Tibial artery (tissue), 4 donors: Measurements from ENCODE around the gene FBXO28.

Experiments
- DNase-seq, 2 donors: peaks; one replicate each; pipeline ENCODE4 v3.0.0-alpha.2; 2019
- H3K27ac ChIP-seq, 2 donors: fragments of 200-600 bp; sonication (generic) in 1 of 2; 1 replicate in 1 of 2; 2 replicates in 1 of 2; pipeline ENCODE4 v1.5.1; 2018 to 2019; ENCODE audit warnings: mild to moderate bottlenecking in 1 of 2
- H3K27me3 ChIP-seq, 2 donors: fragments of 200-600 bp; sonication (generic) in 1 of 2; one replicate each; pipeline versions ENCODE4 v1.5.1 to v1.6.0; 2016 to 2019
- H3K36me3 ChIP-seq, 3 donors: fragments of 200-600 bp; sonication (generic) in 2 of 3; one replicate each; pipeline ENCODE4 v1.5.1; 2016 to 2019; ENCODE audit warnings: mild to moderate bottlenecking in 2 of 3
- H3K4me1 ChIP-seq, 4 donors: fragments of 200-600 bp; sonication (generic) in 2 of 4; 1 replicate in 3 of 4; 2 replicates in 1 of 4; pipeline ENCODE4 v1.5.1; 2016 to 2019
- H3K4me3 ChIP-seq, 2 donors: fragments of 200-600 bp; sonication (generic) in 1 of 2; 1 replicate in 1 of 2; 2 replicates in 1 of 2; pipeline ENCODE4 v1.5.1; 2018 to 2019; ENCODE audit warnings: mild to moderate bottlenecking in 2 of 2
- H3K9me3 ChIP-seq, 3 donors: fragments of 200-600 bp; sonication (generic) in 1 of 3; one replicate each; pipeline ENCODE4 v1.5.1; 2016 to 2019
- CTCF ChIP-seq, 2 experiments: fragments of 200-600 bp in 1 of 2; fragments of 450-650 bp in 1 of 2; IDR thresholded peaks; one replicate each; pipeline ENCODE4 v1.5.1; 2017 to 2019; ENCODE audit warnings: antibody characterized with exemption in 2 of 2, mild to moderate bottlenecking in 1 of 2, moderate library complexity in 1 of 2
- intact Hi-C: fragments of 100-400 bp; cut with DNase I; formaldehyde crosslinking; loops from one replicate; pipeline ENCODE4 v1.15.0; 2023; ENCODE audit warnings: low total_unique reads

The FBXO28 gene

GRCh38 chr1:224089583-224089982 lies 24.3 kb upstream of the FBXO28 start:
- intact Hi-C loops: no loop called here
- TF ChIP-seq CTCF (IDR thresholded peaks at IDR 0.05): no peak

GRCh38 chr1:224090116-224090515 lies 23.8 kb upstream of the FBXO28 start:
- Histone ChIP-seq H3K36me3 (no peaks in the 10 kb centered on the region), H3K27ac (no peak overlapping the region), H3K27me3 (no peaks in the 10 kb centered on the region), H3K9me3 (no peaks in the 10 kb centered on the region), H3K4me1 (no peaks in the 10 kb centered on the region), H3K4me3 (no peak overlapping the region)
- intact Hi-C loops: no loop called here
- no peak for TF ChIP-seq CTCF (IDR thresholded peaks at IDR 0.05)
- DNase-seq: no peak

More at GRCh38 chr1:224089583-224089982, 24.3 kb upstream of the FBXO28 start:
- H3K27me3 ChIP-seq: no peaks in the 10 kb centered on the region
- no peak for DNase-seq
- H3K36me3 ChIP-seq: no peaks in the 10 kb centered on the region
- no peak overlapping the region for H3K4me3 ChIP-seq
- no peak overlapping the region for H3K27ac ChIP-seq
- H3K9me3 ChIP-seq: no peaks in the 10 kb centered on the region
- no peaks in the 10 kb centered on the region for H3K4me1 ChIP-seq

GRCh38 chr1:224092111-224092510 lies 21.8 kb upstream of the FBXO28 start:
- intact Hi-C loops: no loop called here
- Histone ChIP-seq H3K4me3 (no peak overlapping the region), H3K27me3 (no peaks in the 10 kb centered on the region), H3K36me3 (no peaks in the 10 kb centered on the region), H3K4me1 (no peaks in the 10 kb centered on the region), H3K27ac (no peak overlapping the region), H3K9me3 (no peaks in the 10 kb centered on the region)
- no peak for DNase-seq
- TF ChIP-seq CTCF (IDR thresholded peaks at IDR 0.05): no peak

GRCh38 chr1:224092601-224093000 lies 21.3 kb upstream of the FBXO28 start:
- Histone ChIP-seq H3K9me3 (no peaks in the 10 kb centered on the region), H3K27me3 (no peaks in the 10 kb centered on the region), H3K4me3 (no peak overlapping the region), H3K36me3 (no peaks in the 10 kb centered on the region), H3K4me1 (no peaks in the 10 kb centered on the region), H3K27ac (no peak overlapping the region)
- no peak for DNase-seq
- intact Hi-C loops: no loop called here
- TF ChIP-seq CTCF (IDR thresholded peaks at IDR 0.05): no peak

- H3K4me1 ChIP-seq: no peaks in the 10 kb centered on the region
- intact Hi-C loops: no loop called here
- no peaks in the 10 kb centered on the region for H3K9me3 ChIP-seq
- no peaks in the 10 kb centered on the region for H3K36me3 ChIP-seq
- H3K27me3 ChIP-seq: no peaks in the 10 kb centered on the region
- no peak for DNase-seq
- no peak overlapping the region for H3K4me3 ChIP-seq
- no peak overlapping the region for H3K27ac ChIP-seq
- no peak for TF ChIP-seq CTCF (IDR thresholded peaks at IDR 0.05)
Measured at GRCh38 chr1:224095339-224095738, 18.6 kb upstream of the FBXO28 start.

GRCh38 chr1:224095867-224096266 lies 18.0 kb upstream of the FBXO28 start:
- intact Hi-C loops: no loop called here
- no peak overlapping the region for H3K27ac ChIP-seq
- H3K4me1 ChIP-seq: no peaks in the 10 kb centered on the region
- H3K36me3 ChIP-seq: no peaks in the 10 kb centered on the region
- no peaks in the 10 kb centered on the region for H3K27me3 ChIP-seq
- DNase-seq: no peak
- no peak for TF ChIP-seq CTCF (IDR thresholded peaks at IDR 0.05)
- no peaks in the 10 kb centered on the region for H3K9me3 ChIP-seq
- H3K4me3 ChIP-seq: no peak overlapping the region
